Measurements from ENCODE around the gene ATN1. TPM values are rescaled to one million over a fixed set of nuclear protein-coding genes. Genes with fewer than 3 reads are reported as not detected.
A peak's percentile ranks its signal among the peaks of the same experiment; 100 is the strongest.

Gene ATN1
- total RNA-seq, 2 donors from 2014 or later = 109 to 163 TPM

DNA sequence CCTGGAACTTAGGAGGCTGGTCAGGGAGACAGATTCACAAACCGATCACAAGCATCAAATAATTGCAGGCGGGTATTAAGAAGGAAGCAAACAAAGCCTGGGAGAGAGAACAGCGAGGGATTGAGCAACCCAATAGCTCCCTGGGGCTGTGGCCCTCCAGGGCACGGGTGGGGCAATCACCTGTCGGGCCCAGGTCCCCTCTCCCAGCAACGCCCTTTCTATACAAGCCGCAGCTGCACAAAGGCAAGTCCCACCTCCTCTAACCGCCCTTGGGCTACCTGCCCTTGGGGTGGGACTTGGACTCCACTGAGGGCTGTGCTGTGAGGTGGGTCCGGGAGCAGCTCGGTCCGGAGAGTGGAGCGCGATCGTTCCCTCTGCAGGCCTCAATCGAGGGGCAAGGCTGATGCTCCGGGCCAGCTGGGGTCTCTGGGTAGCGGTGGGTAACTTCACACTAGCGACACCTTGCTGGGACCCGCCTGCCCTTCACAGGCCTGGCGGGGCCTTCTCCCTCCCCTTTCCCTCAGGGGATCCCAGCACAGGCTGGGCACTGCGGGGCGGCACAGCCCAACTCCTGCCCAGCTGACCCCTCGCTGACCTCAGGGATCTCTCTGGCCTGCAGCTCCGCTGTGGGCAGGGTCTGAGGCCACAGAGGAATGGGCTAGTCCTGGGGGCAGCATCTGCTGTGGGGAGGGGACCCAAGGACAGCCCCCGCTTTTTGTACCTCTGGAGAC lies 34.7 kb downstream of the ATN1 start:
- peaks cover 6 to 10% of the 10 kb centered on the region in 2 donors for H3K4me1 ChIP-seq (ENCODE audit: control insufficient read depth in 1 of 2, low read depth in 2 of 2)
- H3K27me3 ChIP-seq (replicated peaks; ENCODE audit: insufficient read depth) = no peaks in the 10 kb centered on the region
- no peak for ATAC-seq (ENCODE audit: insufficient number of reproducible peaks, low FRiP score, low read depth)
- no peaks in the 10 kb centered on the region for H3K9me3 ChIP-seq
- DNase-seq (ENCODE audit: low spot score) = no peak
- no peak overlapping the region for H3K4me3 ChIP-seq
- peaks cover 23% of the 10 kb centered on the region for H3K36me3 ChIP-seq
- H3K27ac ChIP-seq = no peak overlapping the region
- TF ChIP-seq, protein P1, sequence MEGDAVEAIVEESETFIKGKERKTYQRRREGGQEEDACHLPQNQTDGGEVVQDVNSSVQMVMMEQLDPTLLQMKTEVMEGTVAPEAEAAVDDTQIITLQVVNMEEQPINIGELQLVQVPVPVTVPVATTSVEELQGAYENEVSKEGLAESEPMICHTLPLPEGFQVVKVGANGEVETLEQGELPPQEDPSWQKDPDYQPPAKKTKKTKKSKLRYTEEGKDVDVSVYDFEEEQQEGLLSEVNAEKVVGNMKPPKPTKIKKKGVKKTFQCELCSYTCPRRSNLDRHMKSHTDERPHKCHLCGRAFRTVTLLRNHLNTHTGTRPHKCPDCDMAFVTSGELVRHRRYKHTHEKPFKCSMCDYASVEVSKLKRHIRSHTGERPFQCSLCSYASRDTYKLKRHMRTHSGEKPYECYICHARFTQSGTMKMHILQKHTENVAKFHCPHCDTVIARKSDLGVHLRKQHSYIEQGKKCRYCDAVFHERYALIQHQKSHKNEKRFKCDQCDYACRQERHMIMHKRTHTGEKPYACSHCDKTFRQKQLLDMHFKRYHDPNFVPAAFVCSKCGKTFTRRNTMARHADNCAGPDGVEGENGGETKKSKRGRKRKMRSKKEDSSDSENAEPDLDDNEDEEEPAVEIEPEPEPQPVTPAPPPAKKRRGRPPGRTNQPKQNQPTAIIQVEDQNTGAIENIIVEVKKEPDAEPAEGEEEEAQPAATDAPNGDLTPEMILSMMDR (IDR thresholded peaks at IDR 0.05) = no peak

DNA sequence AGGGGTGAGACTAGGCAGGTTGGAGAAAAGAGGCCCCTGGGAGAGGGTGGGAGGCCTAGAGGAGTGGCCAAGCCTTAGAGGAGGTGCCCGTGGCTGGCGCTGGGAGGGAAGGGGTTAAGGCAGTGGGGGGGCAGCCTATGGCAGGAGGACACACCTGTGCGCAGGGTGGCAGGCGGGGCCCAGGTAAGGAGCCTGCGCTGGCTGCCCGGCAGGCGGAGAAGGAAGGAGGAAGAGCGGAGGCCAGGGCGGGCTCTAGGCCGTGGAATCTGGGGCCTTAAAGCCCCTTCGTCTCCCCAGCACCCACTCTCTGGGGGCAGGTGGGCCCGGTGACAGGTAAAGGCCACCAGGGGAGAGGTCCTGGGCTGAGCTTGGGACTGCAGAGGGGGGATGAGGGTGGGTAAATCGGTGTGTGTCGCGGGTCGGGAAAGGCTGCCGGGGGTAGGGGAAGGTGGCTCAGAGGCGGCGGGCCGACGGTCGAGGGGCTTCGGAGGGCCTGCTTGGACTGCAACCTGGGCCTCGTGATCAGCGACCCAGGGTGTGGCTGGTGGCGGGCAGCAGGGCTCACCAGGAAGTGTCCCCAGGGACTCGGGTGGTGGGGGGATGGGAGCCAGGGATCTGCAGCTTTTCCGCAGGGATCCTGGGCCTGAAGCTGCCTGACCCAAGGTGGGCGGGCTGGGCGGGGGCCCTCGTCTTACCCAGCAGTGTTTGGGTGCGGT lies 35.4 kb downstream of the ATN1 start:
- Histone ChIP-seq H3K27ac (no peak overlapping the region), H3K36me3 (peaks cover 29% of the 10 kb centered on the region), H3K9me3 (no peaks in the 10 kb centered on the region), H3K4me3 (no peak overlapping the region), H3K27me3 (replicated peaks; ENCODE audit: insufficient read depth) (no peaks in the 10 kb centered on the region), H3K4me1 (ENCODE audit: control insufficient read depth in 1 of 2, low read depth in 2 of 2) (peaks cover 6 to 10% of the 10 kb centered on the region in 2 donors)
- TF ChIP-seq, protein P1 (IDR thresholded peaks at IDR 0.05) = no peak
- ATAC-seq (ENCODE audit: insufficient number of reproducible peaks, low FRiP score, low read depth) = no peak
- no peak for DNase-seq (ENCODE audit: low spot score)

DNA sequence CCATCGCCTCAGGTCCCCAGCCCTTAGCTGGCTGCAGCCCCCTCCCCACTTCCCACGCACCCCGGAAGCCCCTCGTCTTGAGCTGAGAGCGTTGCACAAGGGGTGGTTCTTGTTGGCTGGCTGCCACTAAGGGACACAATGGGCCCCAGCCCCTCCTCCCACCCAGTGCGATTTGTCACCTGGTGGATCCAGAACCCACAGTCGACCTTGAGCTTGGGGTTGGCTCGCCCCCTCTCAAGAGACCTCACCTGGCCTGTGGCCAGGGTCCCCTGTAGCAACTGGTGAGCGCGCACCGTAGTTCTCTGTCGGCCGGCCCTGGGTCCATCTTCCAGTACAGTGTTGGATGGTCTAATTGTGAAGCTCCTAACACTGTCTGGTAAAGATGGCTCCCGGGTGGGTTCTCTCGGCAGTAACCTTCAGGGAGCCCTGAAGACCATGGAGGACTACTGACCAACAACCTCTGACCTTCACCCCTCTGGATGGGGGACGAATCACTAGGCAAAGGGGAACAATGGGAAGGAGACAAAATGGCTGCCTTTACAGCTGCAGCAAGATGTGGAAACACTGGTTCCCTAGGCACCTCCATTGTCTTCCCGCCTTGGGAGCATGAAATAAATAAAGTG lies 36.1 kb downstream of the ATN1 start:
- TF ChIP-seq, protein P1 (IDR thresholded peaks at IDR 0.05) = no peak
- H3K4me1 ChIP-seq (ENCODE audit: control insufficient read depth in 1 of 2, low read depth in 2 of 2) = peaks cover 5 to 14% of the 10 kb centered on the region in 2 donors
- no peaks in the 10 kb centered on the region for H3K9me3 ChIP-seq
- H3K27ac ChIP-seq = no peak overlapping the region
- peaks cover 36% of the 10 kb centered on the region for H3K36me3 ChIP-seq
- no peaks in the 10 kb centered on the region for H3K27me3 ChIP-seq (replicated peaks; ENCODE audit: insufficient read depth)
- DNase-seq (ENCODE audit: low spot score) (no peak), ATAC-seq (ENCODE audit: insufficient number of reproducible peaks, low FRiP score, low read depth) (no peak)
- H3K4me3 ChIP-seq = no peak overlapping the region

DNA sequence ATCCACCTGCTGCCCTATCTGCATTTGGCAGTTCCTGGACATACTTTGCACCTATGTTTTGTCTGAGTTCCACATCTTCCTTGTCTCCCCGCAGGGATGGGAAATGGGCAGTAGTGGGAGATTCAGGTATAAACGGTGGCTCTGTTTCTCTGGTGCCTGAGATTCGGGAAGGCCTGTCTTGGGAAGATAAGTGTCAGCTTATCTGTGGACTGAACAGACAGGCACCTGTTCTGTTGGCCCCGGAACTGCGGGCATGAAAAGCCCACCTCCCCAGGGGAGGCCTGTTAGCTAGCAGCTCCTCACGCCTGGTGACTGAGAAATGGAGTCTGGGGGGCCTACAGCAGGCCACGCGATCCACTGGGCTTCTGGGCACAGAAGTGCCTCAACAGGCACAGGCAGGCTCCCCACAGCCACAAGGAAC lies 36.9 kb downstream of the ATN1 start:
- Histone ChIP-seq H3K9me3 (no peaks in the 10 kb centered on the region), H3K4me3 (no peak overlapping the region), H3K27ac (peak overlapping the region; percentile 55 to 59), H3K4me1 (ENCODE audit: control insufficient read depth in 1 of 2, low read depth in 2 of 2) (peaks cover 12 to 21% of the 10 kb centered on the region in 2 donors), H3K27me3 (replicated peaks; ENCODE audit: insufficient read depth) (no peaks in the 10 kb centered on the region), H3K36me3 (peaks cover 37% of the 10 kb centered on the region)
- ATAC-seq (ENCODE audit: insufficient number of reproducible peaks, low FRiP score, low read depth) (no peak), DNase-seq (ENCODE audit: low spot score) (no peak)
- TF ChIP-seq, protein P1 (IDR thresholded peaks at IDR 0.05) = no peak
